NB4 (cell line): ENCODE data around the gene FAM222A.

Experiments used
- DNase-seq: peaks from one replicate; pipeline ENCODE4 v3.0.0; 2010; ENCODE audit warnings: low read depth
- H3K4me3 ChIP-seq: one replicate; pipeline ENCODE4 v1.5.1; 2011; ENCODE audit warnings: mild to moderate bottlenecking, low read depth, low read length, moderate library complexity
- MYC ChIP-seq: IDR thresholded peaks from 2 replicates; pipeline ENCODE4 v1.6.1; 2011; ENCODE audit warnings: low read depth, low read length
- POLR2A ChIP-seq: IDR thresholded peaks from 2 replicates; pipeline ENCODE4 v1.6.1; 2011; ENCODE audit warnings: mild to moderate bottlenecking; ENCODE audit not compliant: insufficient read length; ENCODE audit errors: extremely low read depth
- TF ChIP-seq, protein P1 (sequence below): IDR thresholded peaks from 2 replicates; pipeline ENCODE4 v1.6.1; 2011; ENCODE audit warnings: low read depth, low read length
- TF ChIP-seq, protein P2 (sequence below): IDR thresholded peaks from one replicate; pipeline ENCODE4 v1.5.1; 2012; ENCODE audit warnings: low read depth, low read length

The FAM222A gene

DNA sequence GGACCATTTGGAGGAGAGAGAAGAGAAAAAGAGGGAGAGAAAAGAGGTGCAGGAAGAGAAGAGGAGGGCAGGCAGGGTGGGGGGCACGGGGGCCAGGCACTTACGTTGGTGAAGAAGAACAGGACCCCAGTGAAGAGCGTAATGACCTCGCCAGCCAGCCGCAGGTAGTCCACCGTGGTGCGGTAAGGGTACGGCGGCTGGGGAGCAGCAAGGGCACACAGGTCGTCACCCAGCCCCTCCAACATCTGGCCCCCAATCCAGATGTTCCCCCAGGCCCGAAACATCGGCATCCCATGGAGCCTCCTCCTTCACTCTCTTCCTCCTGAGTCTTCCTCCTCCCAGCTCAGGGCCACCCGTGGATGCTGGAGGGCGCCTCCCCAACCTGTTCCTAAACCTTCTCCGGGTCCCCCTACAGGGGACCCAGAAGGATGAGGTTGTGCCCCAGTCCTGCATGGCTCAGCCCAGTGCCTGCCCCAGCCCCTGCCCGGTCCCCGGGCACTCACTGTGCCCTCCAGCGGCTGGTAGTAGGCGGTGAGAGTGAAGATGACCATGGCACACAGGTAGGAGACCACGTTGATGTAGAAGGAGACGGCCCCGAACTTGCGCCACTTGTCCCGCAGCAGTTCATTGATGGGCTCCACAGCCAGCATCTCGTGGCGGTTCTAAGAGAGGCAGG, 80.3 kb downstream of the FAM222A start:
- H3K4me3 ChIP-seq: no peak overlapping the region
- no peak for DNase-seq
- no peak for TF ChIP-seq POLR2A
- no peak for TF ChIP-seq MYC
- TF ChIP-seq, protein P1, sequence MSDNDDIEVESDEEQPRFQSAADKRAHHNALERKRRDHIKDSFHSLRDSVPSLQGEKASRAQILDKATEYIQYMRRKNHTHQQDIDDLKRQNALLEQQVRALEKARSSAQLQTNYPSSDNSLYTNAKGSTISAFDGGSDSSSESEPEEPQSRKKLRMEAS: no peak
- TF ChIP-seq, protein P2, sequence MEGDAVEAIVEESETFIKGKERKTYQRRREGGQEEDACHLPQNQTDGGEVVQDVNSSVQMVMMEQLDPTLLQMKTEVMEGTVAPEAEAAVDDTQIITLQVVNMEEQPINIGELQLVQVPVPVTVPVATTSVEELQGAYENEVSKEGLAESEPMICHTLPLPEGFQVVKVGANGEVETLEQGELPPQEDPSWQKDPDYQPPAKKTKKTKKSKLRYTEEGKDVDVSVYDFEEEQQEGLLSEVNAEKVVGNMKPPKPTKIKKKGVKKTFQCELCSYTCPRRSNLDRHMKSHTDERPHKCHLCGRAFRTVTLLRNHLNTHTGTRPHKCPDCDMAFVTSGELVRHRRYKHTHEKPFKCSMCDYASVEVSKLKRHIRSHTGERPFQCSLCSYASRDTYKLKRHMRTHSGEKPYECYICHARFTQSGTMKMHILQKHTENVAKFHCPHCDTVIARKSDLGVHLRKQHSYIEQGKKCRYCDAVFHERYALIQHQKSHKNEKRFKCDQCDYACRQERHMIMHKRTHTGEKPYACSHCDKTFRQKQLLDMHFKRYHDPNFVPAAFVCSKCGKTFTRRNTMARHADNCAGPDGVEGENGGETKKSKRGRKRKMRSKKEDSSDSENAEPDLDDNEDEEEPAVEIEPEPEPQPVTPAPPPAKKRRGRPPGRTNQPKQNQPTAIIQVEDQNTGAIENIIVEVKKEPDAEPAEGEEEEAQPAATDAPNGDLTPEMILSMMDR: no peak

DNA sequence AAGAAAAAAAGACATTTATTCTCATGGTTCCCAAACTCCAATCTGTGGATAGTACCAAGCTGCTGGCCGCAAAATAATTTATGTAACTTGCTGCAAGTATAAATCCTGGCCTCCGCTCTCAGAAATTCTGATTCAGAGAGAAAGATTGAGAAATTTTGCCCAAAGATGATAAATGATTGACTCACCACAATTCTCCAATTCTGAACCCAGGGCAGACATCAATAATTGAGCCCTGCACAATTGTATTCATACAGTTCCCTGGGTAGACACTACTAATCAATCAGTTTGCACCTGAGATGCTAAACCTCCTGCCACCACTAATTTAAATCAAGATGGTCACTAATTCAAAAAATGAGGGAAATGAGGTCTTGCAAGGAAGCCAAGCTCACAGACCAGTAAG, 81.4 kb downstream of the FAM222A start:
- no peak overlapping the region for H3K4me3 ChIP-seq
- peak; percentile 26 for DNase-seq
- TF ChIP-seq POLR2A (no peak), MYC (no peak)
- TF ChIP-seq, protein P1: no peak

DNA sequence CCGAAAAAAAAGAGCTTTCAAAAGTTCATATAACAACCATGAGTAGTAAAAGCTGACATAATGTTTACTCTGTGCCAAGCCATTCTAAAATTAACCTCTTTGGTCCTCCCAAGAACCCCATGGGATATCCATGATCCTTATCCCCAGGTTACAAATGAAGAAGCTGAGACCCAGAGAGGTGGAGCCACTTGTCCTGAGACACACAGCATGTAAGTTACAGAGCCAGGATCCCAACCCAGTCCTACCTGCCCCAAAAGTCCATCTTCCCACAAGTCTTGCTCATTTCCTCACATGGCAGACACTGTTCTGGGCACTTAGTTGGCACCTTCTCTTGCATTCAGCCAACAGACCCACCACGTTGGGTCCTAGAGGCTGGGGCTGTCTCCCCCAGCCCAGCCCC, 82.4 kb downstream of the FAM222A start:
- TF ChIP-seq MYC (no peak), POLR2A (no peak)
- TF ChIP-seq, protein P1: no peak
- TF ChIP-seq, protein P2: no peak
- H3K4me3 ChIP-seq: no peak overlapping the region
- DNase-seq: no peak

DNA sequence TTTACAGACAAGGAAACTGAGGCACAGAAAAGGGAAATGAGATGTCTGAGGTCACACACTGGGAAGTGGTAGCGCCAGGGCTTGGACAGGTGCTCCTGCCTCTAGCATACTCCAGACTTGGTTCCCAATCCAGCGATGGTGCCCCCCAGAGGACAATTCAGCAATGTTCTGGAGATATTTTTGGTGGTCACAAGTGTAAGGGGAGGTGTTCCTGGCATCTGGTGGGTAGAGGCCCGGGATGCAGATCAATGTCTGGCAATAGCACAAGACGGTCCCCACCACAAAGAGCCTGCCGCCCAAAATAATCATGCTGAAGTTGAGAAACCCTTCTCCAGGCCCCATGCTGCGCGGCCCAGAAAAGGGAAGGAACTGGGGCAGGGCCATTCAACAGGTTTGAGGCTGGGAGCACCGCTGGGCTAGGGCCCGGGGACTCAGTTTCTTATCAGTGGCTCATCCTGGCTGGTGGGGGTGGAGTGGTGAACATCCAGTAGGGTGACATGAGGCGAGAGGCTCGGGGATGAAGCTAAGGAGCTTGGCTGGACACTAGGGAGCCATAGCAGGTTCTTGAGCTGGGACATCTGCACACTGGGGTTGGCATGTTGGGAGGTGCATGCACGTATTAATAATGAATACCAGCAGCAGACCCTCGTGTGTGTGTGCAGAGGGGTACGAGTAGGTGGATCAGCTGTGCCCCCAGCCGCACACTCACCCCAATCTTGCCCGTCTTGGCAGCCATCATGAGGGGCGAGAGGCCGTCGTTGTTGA, 84.5 kb downstream of the FAM222A start:
- TF ChIP-seq, protein P1: 0 out of 2 replicates have a peak, but pooled peaks have one; percentile 3
- TF ChIP-seq, protein P2: peak; percentile 57
- TF ChIP-seq MYC: no peak
- peak; percentile 92 for DNase-seq
- H3K4me3 ChIP-seq: no peak overlapping the region

DNA sequence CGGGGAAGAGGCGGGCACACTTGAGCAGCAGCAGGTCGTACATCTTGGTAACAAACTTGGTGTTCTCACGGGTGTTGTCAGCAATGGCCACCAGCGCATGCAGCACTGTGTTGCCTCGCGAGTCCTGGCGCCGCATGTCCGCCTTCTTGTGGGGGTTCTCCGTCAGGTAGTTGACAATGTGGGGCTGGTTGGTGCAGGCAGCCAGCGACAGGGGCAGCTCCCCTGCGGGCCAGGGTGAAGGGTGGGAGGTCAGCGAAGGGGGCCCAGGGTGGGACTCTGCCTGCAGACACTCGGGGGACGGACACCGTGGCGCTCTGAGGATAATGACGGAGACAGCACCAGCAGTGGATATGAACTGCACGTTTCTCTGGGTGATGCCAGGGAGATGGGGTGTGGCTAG, 85.1 kb downstream of the FAM222A start:
- DNase-seq: no peak
- no peak for TF ChIP-seq POLR2A
- TF ChIP-seq, protein P2: no peak
- no peak for TF ChIP-seq MYC
- TF ChIP-seq, protein P1: no peak
- H3K4me3 ChIP-seq: no peak overlapping the region

DNA sequence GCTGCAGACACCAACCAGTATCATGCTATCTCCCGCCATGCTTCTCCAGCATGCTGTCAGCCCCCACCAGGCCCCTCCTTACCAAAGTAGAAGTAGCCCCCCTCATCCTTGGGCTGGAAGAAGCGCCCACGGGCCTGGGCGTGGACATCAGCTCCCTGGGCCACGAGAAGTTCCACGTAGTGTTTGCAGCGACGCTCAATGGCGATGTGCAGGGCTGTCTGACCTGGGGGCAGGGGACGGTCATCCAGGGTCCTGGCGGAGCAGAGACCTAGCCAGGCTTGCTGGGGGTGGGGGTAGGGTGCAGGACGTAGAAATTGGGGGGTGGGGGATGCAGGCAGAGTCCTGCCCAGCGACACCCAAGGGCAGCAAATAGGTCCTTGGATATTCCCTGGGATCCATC, 86.9 kb downstream of the FAM222A start:
- TF ChIP-seq MYC (no peak), POLR2A (no peak)
- TF ChIP-seq, protein P2: no peak
- TF ChIP-seq, protein P1: no peak
- no peak overlapping the region for H3K4me3 ChIP-seq
- no peak for DNase-seq
